GM12801 (cell line): ENCODE results near the gene BIVM.

Experiments
- TF ChIP-seq, protein P1 (sequence below): IDR thresholded peaks from one replicate; pipeline ENCODE4 v1.5.1; 2011; ENCODE audit warnings: control low read depth; ENCODE audit not compliant: insufficient read length; ENCODE audit errors: extremely low read depth

Gene BIVM

DNA sequence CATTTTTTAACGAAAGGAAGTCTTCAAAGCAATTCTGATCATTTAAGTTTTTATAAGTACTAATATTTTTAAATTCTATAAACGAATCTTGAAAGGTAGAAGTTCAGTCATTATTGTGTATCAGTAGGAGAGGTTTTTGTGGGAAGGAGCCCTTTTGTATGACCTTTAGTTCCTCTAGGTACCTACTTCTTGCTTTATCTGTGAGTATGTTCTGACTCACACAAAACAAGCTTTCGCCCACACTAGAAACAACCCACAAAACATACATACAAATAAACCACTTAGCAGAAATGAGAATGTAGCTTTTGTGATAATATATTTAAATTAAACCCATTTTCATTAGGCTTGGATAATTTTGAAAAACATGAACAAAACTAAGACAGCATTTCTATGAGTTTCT, 74.7 kb downstream of the BIVM start:
- TF ChIP-seq, protein P1, sequence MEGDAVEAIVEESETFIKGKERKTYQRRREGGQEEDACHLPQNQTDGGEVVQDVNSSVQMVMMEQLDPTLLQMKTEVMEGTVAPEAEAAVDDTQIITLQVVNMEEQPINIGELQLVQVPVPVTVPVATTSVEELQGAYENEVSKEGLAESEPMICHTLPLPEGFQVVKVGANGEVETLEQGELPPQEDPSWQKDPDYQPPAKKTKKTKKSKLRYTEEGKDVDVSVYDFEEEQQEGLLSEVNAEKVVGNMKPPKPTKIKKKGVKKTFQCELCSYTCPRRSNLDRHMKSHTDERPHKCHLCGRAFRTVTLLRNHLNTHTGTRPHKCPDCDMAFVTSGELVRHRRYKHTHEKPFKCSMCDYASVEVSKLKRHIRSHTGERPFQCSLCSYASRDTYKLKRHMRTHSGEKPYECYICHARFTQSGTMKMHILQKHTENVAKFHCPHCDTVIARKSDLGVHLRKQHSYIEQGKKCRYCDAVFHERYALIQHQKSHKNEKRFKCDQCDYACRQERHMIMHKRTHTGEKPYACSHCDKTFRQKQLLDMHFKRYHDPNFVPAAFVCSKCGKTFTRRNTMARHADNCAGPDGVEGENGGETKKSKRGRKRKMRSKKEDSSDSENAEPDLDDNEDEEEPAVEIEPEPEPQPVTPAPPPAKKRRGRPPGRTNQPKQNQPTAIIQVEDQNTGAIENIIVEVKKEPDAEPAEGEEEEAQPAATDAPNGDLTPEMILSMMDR: no peak

DNA sequence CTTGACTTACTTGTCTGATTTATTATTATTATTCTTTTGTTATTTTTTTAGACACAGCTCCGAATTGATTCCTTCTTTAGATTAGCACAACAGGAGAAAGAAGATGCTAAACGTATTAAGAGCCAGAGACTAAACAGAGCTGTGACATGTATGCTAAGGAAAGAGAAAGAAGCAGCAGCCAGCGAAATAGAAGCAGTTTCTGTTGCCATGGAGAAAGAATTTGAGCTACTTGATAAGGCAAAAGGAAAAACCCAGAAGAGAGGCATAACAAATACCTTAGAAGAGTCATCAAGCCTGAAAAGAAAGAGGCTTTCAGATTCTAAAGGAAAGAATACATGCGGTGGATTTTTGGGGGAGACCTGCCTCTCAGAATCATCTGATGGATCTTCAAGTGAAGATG, 76.3 kb downstream of the BIVM start:
- TF ChIP-seq, protein P1: no peak

DNA sequence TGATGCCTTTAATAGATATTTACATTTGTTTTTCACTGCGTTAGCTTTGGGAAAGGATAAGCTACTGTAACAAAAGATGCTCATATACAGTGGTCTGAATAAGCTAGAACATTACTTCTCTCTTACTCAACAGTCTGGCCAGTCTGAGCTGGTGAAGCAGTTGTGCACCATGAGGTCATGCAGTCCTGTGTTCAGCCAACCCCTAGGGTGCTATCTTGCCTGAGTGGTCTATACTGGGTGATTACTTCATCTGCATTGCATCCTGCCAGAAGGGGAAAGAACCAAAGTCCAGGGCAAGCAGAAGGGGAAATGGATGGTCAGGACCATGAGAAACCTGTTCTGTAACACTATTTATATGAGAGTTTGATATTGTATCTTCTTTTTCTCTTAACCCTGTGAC, 78.4 kb downstream of the BIVM start:
- TF ChIP-seq, protein P1: no peak

DNA sequence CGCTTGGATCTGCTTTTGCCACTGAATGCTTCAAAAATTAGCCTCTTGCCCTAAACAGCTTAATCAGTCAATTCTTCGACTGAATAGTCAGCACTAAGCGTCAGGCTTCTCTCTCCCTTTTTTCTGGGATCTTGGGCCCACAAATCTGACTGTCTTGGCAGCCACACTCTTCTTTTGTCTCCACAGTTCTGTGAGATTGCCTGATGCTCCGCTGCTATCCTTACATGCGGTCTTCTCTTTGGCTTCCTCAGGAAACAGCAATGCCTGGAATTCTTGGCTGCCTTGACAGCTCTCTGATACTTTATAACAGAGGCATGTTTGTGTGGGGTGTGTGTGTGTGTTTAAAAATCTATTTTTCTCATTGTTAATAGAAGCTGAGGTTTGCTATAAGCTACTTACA, 79.6 kb downstream of the BIVM start:
- TF ChIP-seq, protein P1: no peak

DNA sequence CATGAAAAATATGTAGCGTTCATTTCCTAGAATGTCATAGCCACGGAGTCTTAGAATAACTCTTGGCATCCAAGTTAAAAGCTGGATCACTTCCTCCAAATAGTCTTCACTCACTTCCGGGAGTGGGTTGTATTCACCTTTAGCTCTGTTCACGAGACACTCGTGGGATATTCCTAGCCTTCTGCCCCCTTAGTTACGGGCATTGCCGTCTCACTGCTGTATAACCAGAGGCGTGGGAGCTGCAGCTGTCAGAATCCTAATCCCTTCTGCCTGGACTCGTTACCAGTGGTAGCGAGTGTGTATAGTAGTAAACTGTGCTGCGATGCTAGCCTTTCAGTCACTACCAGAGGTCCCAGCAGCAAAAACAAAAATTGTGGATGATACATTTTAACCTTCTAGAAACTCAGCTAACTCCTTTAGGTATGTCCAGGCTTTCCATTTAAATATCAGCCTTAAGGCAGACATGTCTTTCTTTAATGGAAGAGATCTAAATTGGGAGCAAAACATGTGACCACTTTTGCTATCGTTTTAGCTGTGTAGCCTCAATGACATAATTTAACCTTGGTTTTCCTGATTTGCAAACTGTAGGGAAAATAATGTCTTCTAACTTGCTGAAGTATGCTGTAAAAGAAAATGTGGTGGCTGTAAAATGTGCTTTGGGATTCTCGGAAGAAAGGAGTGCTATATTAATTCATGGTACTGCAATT, 81.0 kb downstream of the BIVM start:
- TF ChIP-seq, protein P1: no peak

DNA sequence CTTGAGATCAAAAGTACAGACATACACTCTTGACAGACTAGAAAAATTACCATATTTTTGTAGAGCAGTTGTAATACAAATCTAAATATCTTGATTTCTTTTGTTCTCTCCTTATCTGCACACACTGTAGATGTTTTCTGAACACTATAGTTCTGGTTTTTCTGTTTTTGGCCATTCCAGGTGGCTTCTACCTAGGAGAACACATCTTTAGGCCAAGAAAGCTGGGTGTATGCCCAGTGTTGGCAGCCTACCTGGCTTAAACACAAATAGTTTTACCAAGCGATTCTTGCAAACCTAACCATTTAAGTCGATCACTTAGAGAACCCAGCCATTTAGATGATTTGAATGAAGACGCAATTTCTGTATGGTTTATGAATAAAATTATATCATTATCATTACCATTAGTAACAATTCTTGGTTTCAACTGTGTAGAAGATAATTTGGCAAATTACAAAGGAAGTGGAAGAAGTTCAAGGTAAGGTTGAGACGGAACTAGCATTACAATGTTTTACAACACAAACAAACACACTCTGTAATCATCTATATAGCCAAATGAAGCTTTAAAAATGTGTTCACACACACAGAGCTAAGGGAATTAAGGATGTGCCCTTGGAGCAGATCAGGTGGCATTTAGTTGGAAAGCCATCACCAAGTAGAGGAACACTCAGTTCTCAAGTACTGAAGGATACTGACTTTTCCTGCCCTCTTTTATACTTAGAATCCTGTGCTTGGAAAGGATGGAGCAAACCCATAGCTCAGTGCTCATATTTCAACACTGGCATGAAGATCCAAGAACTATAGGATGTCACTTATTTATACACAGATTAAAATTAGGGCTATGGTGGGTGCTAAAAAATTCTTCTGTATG, 83.1 kb downstream of the BIVM start:
- TF ChIP-seq, protein P1: no peak
